ENCODE data around the gene CD58.
"Not testable (repeated sequence)": the region's sequence is repeated elsewhere in the genome, so short reads cannot be mapped to it uniquely, and the experiment has no call there.

The CD58 gene

DNA sequence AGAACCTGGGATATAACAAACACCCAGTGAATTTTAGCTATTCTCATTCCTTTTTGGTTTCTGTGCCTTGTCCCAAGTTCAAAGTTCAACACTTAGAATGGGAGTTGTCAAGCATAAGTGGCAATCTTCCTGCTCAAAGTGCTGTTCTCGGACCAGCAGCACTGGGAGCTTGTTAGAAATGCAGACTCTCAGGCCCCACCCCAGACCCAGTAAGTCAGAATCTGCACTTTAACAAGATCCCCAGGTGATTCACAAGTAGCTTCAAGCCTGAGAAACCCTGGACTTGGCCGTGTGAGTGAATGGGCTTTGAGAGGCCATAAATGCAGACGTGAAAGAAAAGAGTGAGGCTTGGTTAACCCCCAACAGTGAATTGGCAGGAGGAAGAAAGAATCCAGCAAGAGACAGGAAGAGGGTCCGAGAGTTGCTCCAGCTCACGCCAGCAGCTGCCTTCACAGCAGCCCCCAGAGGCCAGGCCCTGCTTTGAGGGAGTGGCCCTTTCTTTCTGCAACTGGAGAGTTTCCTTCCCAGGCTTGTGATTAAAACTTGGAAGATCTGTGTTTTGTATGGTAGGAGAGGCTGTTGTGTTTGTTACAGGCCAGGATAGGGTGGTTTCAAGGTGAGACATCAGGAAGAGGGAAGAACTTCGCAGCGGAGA, 21.3 kb upstream of the CD58 start:
- DNase-seq (ENCODE audit: low read depth), result not testable (repeated sequence)

DNA sequence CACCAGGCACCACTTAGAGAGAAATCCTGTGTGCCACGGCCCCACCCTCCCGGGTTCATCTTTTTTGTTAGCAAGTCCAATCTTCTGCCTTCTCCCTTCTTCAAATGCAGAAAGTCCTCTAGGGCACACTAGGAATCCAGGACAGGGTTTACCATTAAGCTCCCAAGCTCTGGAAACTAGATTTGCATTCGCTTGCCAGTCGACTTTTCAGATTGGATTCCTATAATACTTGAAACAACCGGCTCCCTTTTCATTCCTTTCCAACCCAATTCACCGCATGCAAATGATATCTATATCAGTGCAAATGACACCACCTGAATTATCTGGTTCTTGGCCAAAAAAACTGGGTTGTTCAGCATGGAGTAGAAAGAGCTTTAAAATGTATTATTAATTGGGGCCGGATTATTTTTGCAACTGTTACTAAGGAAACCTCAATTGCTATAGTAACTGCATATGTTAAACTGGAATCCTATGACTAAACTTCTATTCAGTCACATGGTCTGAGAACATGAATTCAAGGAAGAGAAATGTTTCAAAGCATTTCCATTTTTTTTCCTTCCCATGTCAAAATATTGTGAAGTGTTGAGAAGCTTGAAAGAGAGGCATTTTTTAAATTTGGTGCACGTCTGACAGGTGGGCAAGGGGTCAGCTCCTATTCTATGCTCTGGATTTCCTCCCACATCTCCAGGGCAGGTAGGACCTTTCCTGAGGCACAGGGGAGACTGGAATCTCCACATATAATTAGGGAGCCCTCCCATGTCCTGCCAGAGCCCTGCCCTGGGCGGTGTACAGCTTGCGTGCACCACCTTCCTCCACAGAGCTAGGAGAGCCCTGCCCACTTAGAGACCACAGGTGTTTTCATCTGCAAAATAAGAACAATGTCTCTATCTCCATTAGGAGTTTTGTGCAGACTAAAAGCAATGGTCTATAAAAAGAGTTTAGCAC, 20.5 kb upstream of the CD58 start:
- not testable (repeated sequence) for DNase-seq (ENCODE audit: low read depth)

DNA sequence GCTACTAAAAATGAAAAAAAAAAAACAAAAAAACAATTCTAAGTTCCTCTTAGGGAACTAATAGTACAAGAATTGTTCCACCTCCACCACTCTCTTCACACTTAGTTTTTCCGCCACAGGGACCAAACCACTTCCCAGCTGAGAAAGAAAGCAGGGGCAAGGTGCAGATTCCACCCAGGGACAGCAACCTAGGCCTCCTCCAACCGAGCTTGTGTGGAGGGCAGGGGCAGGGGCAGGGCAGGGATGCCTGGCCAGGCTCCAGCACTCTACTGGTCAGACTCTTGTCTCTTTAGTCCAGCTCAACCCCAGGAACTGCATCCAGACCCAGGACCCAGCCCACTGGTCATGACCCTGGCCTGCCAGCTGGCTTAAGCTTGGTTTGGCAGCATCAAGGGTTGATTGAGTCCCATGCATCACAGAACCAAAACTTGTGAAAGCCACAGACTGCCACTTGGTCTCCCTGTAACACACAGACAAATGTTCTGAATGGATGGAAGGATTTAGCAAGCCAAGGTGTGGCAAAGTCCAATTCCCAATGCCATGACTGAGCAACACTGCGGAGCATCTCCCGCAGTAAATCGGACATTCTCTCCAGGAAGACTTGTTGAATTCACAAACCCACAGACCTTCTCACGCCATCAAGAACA, 19.7 kb upstream of the CD58 start:
- DNase-seq (ENCODE audit: low read depth), result not testable (repeated sequence)

DNA sequence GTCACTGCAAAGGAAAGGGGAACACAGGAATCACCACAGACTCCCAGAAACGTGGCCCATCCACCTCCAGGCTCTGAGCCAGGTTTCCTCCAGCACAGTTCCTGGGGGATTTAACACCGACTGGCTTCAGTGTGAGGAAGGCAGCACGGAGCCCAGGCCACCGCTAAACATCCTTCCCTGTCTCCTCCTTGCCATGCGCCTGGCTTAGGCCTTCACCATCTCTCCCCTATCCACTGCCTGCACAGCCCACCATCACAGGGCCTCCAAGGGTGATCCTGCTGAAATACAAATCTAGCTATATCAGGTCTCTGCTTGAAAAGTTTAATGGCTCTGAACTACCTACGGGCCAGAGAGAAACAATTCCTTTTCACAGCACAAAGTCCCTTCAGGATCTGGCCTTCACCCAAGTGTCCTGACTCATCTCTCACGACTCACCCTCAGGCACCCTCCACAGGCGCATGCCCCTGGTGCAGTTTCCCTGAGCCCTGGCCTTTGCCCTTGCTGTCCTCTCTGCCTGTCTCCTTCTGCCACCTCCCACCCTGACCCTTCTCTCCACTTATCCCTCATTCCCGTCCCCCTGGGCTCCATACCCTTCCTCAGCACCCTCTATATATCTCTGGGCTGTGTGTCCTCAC, 18.4 kb upstream of the CD58 start:
- DNase-seq (ENCODE audit: low read depth), result not testable (repeated sequence)

DNA sequence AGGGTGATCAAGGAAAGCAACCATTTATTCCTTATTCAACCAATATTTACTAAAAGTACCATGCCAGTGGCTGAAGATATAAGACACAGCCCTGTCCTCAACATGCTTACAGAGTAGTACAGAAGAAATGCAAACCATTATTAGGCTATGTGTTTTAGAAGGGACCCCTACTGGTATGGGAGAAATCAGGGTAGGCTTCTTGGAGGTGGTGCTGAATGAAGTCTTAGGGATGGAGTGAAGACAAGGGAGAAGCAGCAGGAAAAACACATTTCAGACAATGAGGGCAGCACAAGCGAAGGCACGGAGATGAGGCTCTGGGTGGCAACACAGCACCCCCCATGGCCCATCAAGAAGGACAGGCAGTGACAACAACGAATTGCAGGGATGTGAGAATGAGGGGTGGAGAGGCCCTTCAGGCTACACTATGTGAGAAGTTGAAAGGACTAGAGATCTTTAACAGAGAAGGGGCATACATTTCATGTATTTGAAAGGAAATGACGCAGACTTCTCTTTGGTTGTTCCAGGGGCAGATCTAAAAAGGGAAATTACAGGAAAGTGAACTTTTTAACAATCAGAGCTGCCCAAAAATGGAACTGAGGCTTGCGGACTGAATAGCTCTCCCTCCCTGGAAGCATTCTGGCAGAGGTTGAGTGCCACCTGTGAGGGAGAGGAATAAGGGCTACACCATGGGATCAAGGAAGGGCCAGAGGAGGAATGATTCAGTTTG, 16.8 kb upstream of the CD58 start:
- DNase-seq (ENCODE audit: low read depth), result no peak

DNA sequence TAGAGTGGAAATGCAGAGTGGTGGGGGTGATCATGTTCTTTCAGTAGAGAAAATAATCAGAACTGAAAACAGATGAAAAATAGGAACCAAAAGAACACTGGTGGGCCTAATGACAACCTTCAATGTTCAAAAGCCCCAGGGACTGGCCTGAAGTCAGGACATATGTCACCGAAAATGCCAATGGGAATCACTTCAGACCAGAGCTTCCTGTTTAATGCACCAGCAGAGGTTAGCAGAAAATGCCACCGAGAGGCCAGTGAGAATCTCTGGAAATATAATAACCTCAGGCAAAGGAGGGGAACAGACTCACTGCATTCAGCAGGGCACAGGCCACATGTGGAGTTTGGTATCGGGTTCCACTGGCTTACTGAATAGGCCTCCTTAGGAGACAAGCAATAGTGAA, 15.9 kb upstream of the CD58 start:
- DNase-seq (ENCODE audit: low read depth), result no peak

DNA sequence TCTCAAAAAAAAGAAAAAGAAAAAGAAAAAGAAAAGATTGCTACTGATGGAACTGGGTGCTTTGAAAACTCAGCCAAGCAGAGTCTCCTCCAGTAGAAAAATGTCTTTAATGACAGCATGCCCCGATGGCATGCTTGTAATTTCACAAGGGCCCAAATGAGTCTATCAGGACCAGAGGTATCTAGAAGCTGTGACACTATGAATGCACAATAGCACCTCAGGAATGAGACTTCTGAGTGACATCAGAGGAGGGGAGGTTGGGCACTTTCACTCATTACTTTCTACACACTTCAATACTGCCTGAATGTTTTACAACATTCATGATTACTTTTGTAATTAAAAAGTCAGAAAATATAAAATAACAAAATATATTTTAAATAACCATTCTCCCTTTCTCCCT, 15.1 kb upstream of the CD58 start:
- no peak for DNase-seq (ENCODE audit: low read depth)

DNA sequence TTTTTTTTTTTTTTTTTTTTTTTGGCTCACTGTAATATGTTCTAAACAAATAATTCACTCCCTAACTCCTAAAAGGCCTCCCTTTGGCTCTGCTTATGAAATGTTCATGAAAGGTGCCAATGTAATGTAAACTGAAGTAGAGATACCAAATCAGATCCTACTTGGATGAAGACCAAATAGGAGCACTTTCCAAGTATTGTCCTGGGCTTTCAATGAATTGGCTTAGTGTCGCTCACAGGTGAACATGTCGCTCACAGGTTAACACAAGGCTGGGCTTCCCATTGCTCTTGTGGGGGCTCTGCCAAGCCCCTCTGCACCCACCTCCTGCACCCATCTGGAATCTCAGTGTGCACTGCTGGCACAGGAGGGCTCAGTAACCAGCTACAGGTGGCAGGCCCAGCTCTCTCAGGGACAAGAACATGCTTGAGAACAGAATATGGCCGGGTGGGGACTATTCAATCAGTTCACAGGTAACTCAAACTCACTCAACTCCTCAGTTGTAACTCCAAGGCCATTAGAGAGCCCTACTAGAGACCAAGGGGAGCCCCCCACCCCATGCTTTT, 10.6 kb upstream of the CD58 start:
- DNase-seq (ENCODE audit: low read depth), result no peak

DNA sequence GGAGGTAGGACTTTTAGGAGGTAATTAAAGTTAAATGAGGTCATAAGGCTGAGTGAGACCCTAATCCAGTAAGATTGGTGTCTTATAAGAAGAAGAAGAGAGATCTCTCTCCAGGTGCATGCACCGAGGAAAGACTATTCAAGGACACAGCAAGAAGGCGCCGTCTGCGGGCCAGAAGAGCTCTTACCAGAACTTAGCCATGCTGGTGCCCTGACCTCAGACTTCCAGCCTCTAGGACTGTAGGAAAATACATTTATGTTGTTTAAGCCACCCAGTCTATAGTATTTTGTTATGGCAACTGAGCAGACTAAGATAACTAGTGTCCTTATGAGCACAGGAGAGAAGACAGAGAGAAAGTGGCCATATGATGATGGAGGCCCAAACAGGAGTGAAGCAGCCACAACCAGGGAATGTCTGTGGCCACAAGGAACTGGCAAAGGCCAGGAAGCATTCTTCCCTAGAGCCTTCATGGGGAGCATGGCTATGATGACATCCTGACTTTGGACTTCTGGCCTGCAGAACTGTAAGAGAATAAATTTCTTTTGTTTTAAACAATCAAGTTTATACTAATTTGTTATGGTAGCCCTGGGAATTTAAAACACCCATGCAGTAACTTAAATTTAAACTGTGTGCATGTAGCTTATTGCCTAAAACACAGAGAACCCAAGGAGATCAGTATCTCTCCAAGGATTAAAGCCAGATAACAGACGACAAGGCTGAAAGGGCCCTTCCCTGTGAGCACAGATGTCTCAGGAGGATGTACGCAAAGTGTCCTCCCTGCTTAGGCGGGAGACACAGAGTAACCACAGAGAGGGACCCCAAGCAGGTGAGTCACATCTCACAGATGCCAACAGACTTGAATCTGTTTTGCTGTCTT, 9.9 kb upstream of the CD58 start:
- DNase-seq (ENCODE audit: low read depth), result no peak

DNA sequence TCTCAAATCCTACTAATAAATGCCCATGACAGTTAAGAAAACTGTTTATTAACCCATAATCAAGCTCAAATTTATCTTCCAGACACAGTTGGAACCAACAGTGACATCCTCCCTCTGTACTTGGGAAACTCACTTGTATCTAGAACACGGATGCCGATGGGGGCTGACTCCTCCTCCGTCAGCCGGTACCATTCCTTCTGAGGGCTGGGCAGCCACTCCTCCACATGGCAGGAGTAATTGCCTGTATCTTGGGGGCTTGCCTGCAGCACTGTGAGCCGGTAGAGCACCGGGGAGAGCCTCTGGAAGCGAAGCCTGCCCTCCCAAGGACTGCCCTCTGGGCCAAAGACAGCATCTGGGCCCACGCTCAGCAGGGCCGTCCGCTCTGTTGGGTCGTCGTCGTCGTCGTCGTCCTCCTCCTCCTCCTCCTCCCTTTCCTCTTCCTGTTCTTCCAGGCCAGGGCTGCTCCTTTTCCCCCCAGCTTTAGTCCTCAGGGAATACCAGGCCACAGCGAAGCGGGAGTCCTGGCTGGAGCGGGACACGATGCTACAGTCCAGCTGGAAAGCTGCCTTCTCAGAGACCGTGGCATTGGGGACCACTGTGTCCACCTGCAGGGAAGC, 8.5 kb upstream of the CD58 start:
- no peak for DNase-seq (ENCODE audit: low read depth)

DNA sequence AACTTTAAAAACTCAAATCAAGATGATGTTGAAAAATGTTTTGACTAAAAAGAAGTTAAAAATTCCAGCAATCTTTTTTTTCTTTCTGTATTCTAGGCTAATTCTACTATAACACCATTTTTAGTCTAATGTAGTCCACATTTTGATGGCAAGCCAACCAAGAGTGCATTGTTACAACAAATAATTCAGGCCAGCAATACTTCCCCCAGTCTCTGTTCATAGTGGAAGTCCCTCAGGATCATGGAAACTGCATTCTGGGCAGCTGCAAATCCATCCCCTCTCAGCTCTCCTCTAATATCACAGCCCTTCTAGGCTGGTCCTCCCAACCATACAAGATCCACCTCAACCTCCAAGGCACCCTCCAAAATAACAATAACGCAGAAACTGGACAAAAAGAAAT, 7.8 kb upstream of the CD58 start:
- DNase-seq (ENCODE audit: low read depth), result no peak

DNA sequence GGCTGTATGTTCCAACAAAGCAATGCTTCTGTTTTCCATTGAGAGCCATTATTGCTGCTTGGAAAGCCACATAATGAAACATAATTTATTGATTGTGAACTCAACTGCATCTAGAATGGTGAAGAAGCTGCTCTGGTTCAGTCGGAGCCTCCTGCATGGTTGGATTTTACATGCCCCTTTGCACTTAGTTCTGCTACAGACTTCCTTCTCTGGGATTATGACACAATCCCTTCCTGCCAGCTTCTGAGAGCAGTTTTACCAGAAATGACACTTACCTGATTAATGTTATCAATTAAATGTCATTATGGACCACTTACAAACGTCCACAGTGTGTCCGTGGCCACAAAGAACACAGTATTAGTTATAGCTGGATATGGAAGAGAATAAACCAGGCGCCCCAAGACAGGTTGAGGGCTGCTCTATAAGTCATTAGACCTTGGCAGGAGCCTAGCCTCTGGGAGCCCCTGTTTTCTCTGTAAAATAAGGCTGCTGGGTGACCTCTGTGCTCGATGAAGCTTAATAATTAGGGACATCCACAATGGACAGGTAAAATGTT, 7.0 kb upstream of the CD58 start:
- DNase-seq (ENCODE audit: low read depth), result no peak

DNA sequence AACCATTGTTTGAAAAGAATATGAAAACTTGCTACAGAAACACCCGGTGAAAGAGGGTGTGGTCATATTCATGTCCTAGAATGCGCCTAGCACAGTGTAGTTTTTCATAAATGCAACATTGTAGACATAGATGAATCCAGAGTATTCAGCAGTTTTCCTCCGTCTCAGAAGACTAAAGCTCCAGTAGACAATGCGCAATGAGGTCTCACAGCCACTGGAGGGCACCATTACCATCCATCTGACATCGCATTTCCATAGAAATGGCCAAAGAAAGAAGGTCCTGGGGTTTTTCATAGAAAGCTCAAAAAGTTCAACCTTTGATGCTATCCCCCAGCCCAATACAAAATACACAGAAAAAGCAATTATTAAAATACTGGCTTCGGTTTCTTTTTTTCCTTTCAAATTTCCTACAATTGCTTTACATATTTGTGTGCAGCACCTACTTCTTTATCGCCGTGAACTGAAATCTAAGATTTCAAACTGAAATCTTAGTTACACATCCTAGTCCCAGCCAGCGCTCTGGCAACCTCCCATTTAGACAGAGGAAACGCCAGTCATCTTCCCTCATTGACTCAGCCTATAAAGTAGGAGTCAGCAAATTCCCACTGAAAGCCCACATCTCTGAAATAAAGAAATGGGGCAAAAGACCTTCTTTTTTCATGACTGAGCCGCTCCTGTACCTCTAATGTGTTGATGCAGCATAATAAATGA, 3.9 kb upstream of the CD58 start:
- DNase-seq (ENCODE audit: low read depth), result peak; percentile 34

DNA sequence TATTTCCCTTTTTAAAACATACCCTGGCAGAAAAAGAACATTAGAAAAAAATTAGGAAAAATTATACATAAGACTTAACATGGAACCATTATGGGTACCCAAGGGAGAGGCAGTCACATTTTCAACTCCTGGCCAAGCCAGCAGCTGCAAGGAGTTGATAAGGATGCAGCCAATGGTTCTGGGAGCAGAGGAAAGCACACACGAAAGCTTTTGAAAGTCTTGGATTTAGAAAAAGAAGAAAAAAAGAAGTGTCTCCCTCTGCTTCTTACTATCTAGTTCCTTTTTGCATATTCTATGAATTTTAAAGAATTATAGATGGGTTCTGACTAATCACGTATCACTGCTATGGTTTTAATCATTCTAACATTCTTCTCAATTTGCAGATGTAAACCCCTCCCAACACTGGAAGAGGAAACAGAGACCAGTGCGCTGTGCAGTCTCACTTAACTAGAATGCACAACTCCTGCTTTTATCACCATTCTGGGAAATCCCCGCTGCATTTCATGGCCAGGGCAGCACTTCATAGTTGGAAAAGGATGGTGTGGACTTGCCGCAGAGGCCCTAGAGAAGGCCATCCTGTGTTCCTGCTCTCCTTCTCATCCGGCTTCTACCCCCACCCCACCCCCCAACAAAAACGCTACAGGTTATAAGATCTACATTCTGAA, 2.7 kb upstream of the CD58 start:
- no peak for DNase-seq (ENCODE audit: low read depth)

DNA sequence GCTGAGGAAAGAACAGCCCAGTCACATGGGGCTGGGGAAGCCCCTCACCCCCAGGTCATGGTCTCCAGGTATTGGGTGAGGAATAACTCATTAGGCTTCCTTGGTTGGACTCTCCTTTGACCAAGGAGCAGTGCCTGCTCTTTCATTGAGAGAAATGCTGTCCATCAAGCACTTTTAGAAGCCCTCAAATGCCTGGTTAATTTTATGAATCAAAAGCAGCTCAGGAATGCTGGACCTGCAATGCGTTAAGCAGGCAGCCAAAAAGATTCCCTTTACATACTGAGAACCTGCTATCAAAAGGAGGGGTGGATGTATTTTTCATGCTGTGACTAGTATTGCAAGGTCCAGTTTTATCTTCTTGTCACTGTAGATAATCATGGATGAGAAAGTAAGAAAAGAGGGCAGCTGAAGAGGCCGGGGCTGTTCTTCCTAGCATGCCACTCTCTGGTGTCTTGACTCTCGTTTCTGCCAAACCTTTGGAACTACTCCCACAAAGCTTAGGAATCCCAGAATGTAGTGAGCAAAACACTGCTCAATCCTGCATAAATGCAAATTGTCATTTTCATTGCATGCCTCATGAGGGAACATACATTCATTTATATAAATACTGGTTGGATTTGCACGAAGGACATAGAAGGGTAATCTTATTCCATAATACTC, 2.1 kb upstream of the CD58 start:
- no peak for DNase-seq (ENCODE audit: low read depth)

DNA sequence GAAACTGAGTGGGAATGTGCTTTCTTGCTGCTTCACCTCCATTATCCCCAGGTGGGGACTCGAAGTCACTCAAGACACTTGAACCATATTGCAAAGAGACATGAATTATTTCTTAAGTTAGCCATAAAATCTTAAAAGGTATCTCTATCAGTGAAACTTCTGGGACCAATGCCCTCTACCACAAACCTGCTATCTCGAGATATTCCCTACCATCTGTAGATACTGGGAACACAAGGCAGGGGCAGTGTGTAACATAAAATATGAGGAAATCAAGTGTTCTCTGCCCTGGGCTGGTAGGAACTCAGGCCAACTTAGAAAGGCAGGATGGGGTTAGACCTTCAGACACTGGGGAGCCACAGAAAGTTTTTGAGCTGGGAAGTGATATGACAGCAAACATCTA, 1.3 kb upstream of the CD58 start:
- no peak for DNase-seq (ENCODE audit: low read depth)

DNA sequence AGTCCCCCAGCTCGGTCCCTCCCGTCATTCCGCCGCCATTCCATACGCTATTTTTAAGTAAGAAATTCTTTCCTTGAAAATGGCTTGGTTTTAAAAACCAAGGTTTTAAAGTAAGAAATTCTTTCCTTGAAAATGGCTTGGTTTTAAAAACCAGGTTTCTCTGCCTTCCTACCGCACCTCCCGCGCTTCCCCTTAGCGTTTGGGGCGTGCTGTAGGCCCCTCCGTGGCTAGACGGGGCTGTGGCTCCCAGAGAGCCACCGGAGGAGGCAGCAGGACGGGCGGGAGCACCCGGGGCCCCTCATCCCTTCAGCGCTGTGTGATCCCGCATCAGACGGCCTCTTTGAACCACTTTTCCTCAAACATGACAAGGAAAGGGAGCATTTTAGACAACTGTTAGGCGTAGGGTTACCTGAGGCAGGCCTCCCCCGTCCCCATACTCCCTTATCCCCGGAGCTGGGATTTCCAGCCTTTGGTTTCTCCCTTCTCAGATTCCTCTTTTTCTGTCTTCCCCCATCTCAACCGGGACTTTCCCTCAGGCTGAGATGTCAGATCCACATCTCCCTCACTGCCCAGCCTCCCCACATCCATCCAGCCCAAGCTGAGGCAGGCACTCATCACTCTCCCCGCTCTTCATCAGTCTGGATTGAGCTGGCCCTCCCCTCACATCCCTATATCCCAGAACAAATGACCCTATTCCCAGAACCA, 541 bp upstream of the CD58 start:
- no peak for DNase-seq (ENCODE audit: low read depth)
